Left lung (tissue), 10 donors: ENCODE data around the gene FATE1. TPM values are rescaled to one million over a fixed set of nuclear protein-coding genes. Genes with fewer than 3 reads are reported as not detected.
"Not testable (repeated sequence)": the region's sequence is repeated elsewhere in the genome, so short reads cannot be mapped to it uniquely, and the experiment has no call there.

ENCODE experiments used
- ATAC-seq: fragments of 200-7000 bp; cut with Tn5 transposase; one replicate; pipeline ENCODE4 v1.9.1; 2020; ENCODE audit warnings: moderate library complexity
- DNase-seq, 4 donors: peaks; one replicate each; pipeline ENCODE4 v3.0.0-alpha.2; 2013 to 2020
- H3K27ac ChIP-seq, 2 donors: fragments of 200-600 bp; sonication (generic) in 1 of 2; one replicate each; pipeline versions ENCODE4 v1.5.0 to v1.8.0; 2020 to 2021
- H3K27me3 ChIP-seq, 2 donors: fragments of 200-600 bp; sonication (generic) in 1 of 2; one replicate each; pipeline versions ENCODE4 v1.5.0 to v1.8.0; 2020 to 2021
- H3K36me3 ChIP-seq, 2 donors: fragments of 200-600 bp; sonication (generic) in 1 of 2; one replicate each; pipeline versions ENCODE4 v1.5.0 to v1.8.0; 2020 to 2021
- H3K4me1 ChIP-seq, 2 donors: fragments of 200-600 bp; one replicate each; pipeline ENCODE4 v1.8.0; 2021
- H3K4me3 ChIP-seq, 2 donors: fragments of 200-600 bp; sonication (generic) in 1 of 2; one replicate each; pipeline versions ENCODE4 v1.5.0 to v1.8.0; 2020 to 2021; ENCODE audit warnings: mild to moderate bottlenecking in 1 of 2
- H3K9me3 ChIP-seq, 2 donors: fragments of 200-600 bp; sonication (generic) in 1 of 2; one replicate each; pipeline versions ENCODE4 v1.5.0 to v1.8.0; 2020 to 2021
- CTCF ChIP-seq, 2 donors: fragments of 200-600 bp; sonication (generic) in 1 of 2; IDR thresholded peaks; one replicate each; pipeline versions ENCODE4 v1.5.0 to v1.8.0; 2021; ENCODE audit warnings: antibody characterized with exemption in 2 of 2
- intact Hi-C, 2 donors: fragments of 100-400 bp; cut with DNase I; formaldehyde crosslinking; loops; one replicate each; pipeline versions ENCODE4 v1.11.2 to v1.14.2; 2022
- polyA plus RNA-seq, 6 donors: library from polyadenylated mRNA; unstranded; fragments of 120-200 nt; gene quantifications; one replicate each; pipeline ENCODE4 v1.2.1, GENCODE V29; 2013; ENCODE audit not compliant: insufficient read length in 6 of 6
- total RNA-seq, 2 donors: library from RNA; stranded (reverse); fragmentation: NEBNext Ultra II Directional; extraction: Animal tissue kit (Norgen Biotek cat#: 25700); gene quantifications; one replicate each; pipeline ENCODE4 v1.2.1, GENCODE V29; 2021
- donor health status: DM: no; HTN: yes; CAD: no.
- donor health status: DM: no; HTN: no; CAD: no.

Gene FATE1
- total and polyA plus RNA-seq, 8 donors: 0.18 to 0.61 (median 0.40) TPM; not detected in 2

- H3K27me3 ChIP-seq: peaks cover 0 to 19% of the 10 kb centered on the region in 2 donors
- DNase-seq (no peak), ATAC-seq (no peak)
- no peaks in the 10 kb centered on the region for H3K9me3 ChIP-seq
- intact Hi-C loops: no loop called here
- H3K4me3 ChIP-seq: no peak overlapping the region
- H3K4me1 ChIP-seq: no peaks in the 10 kb centered on the region
- H3K27ac ChIP-seq: no peak overlapping the region
- no peaks in the 10 kb centered on the region for H3K36me3 ChIP-seq
- no peak for TF ChIP-seq CTCF (IDR thresholded peaks at IDR 0.05)
Measured at GRCh38 chrX:151695583-151696340, 20.1 kb upstream of the FATE1 start.

- H3K36me3 ChIP-seq, H3K4me1 ChIP-seq, H3K27ac ChIP-seq, DNase-seq, ATAC-seq, intact Hi-C loops, H3K9me3 ChIP-seq, H3K4me3 ChIP-seq: not testable (repeated sequence)
- H3K27me3 ChIP-seq: peaks cover 0 to 19% of the 10 kb centered on the region in 2 donors
Measured at GRCh38 chrX:151697082-151697481, 18.8 kb upstream of the FATE1 start.

GRCh38 chrX:151697522-151697921, 18.3 kb upstream of the FATE1 start:
- no peak overlapping the region for H3K4me3 ChIP-seq
- ATAC-seq (peak; percentile 59), DNase-seq (peak in 1 of 4 donors; percentile 46)
- no peaks in the 10 kb centered on the region for H3K9me3 ChIP-seq
- intact Hi-C loops: no loop called here
- H3K27me3 ChIP-seq: peaks cover 0 to 19% of the 10 kb centered on the region in 2 donors
- no peaks in the 10 kb centered on the region for H3K36me3 ChIP-seq
- TF ChIP-seq CTCF (IDR thresholded peaks at IDR 0.05): no peak
- H3K4me1 ChIP-seq: no peaks in the 10 kb centered on the region
- no peak overlapping the region for H3K27ac ChIP-seq

- Histone ChIP-seq H3K4me3 (no peak overlapping the region), H3K9me3 (no peaks in the 10 kb centered on the region), H3K36me3 (no peaks in the 10 kb centered on the region), H3K27me3 (peaks cover 0 to 19% of the 10 kb centered on the region in 2 donors), H3K4me1 (no peaks in the 10 kb centered on the region), H3K27ac (no peak overlapping the region)
- intact Hi-C loops: no loop called here
- ATAC-seq: no peak
- no peak for DNase-seq
- TF ChIP-seq CTCF (IDR thresholded peaks at IDR 0.05): no peak
Measured at GRCh38 chrX:151698485-151698884, 17.4 kb upstream of the FATE1 start.

- intact Hi-C loops: no loop called here
- Histone ChIP-seq H3K9me3 (no peaks in the 10 kb centered on the region), H3K27ac (no peak overlapping the region), H3K27me3 (peaks cover 0 to 11% of the 10 kb centered on the region in 2 donors), H3K36me3 (no peaks in the 10 kb centered on the region), H3K4me1 (no peaks in the 10 kb centered on the region), H3K4me3 (no peak overlapping the region)
- no peak for TF ChIP-seq CTCF (IDR thresholded peaks at IDR 0.05)
- DNase-seq (no peak), ATAC-seq (no peak)
Measured at GRCh38 chrX:151699746-151700145, 16.1 kb upstream of the FATE1 start.

- intact Hi-C loops: no loop called here
- DNase-seq (no peak), ATAC-seq (no peak)
- H3K9me3 ChIP-seq: no peaks in the 10 kb centered on the region
- no peaks in the 10 kb centered on the region for H3K36me3 ChIP-seq
- H3K4me1 ChIP-seq: no peaks in the 10 kb centered on the region
- no peak for TF ChIP-seq CTCF (IDR thresholded peaks at IDR 0.05)
- H3K4me3 ChIP-seq: no peak overlapping the region
- no peak overlapping the region for H3K27ac ChIP-seq
- peaks cover 0 to 4% of the 10 kb centered on the region in 2 donors for H3K27me3 ChIP-seq
Measured at GRCh38 chrX:151700581-151700980, 15.3 kb upstream of the FATE1 start.
